Stimulated activated CD8-positive, alpha-beta memory T cell treated with anti-CD3 and anti-CD28 coated beads, Interleukin-7, amount 100 ng/mL, for 24 hours (primary cell): ENCODE data around the gene SLC5A1.
"Not testable (repeated sequence)": the region's sequence is repeated elsewhere in the genome, so short reads cannot be mapped to it uniquely, and the experiment has no call there.

Experiments used
- DNase-seq: peaks from one replicate; pipeline ENCODE4 v3.0.0-alpha.2; 2020; ENCODE audit warnings: low read depth

Gene SLC5A1

DNA sequence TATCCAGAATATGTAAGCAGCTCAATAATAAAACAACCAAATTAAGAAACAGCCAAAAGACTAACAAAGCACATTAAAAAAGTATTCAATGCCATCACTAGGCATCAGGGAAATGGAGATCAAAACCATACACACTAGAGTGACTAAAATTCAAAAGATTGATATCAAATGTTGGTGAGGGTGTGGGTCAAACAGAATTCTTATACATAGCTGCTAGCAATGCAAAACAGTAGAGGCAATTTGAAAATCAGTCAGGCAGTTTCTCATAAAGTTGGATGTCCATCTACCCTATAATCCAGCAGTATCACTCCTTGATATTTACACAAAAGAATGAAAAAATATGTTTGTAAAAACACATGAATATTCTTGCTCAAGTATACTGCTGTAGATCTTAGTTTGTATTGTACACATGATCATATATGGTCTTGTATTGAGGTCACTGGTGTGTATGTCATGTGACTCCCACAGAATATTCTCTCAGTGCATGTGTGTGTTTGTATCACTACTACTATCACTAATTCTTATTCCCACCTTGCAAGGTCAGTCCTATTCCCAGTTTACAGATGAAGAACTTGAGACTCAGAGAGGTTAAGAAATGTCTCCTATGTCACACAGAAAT is 54.9 kb downstream of the SLC5A1 start:
- no peak for DNase-seq

GRCh38 chr22:32100711-32101110 is 57.6 kb downstream of the SLC5A1 start:
- DNase-seq, result no peak

DNA sequence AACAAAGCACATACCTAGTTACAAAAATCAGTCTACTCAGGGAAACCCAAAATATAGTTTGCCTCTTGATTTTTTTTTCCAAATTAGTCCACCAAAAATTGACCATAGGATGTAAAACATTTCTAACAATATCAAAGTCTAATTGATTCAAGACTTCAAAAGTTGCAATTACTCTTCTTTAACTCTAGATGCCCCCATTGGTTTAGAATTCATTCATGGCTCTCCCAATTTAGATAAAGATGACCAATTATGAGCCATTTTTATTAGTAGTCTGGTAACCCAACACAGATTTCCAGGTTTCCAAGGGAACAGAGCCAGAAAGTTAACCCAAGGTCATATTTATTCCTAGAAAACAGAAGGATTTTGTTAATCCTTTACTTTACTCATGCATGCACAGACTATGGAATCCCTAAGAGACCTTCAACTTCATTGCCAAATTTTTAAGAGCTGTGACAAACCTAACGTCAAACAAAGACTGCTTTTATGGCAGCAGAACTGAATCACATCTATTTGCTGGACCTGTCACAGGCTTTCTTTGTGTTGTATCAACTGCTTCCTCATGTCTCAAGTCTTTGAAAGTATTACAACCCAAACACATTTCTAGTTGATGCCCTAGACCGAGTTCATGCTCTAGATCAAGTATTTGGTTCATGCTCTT is 60.7 kb downstream of the SLC5A1 start:
- DNase-seq, result no peak

GRCh38 chr22:32106930-32107329 is 63.9 kb downstream of the SLC5A1 start:
- DNase-seq, result no peak

DNA sequence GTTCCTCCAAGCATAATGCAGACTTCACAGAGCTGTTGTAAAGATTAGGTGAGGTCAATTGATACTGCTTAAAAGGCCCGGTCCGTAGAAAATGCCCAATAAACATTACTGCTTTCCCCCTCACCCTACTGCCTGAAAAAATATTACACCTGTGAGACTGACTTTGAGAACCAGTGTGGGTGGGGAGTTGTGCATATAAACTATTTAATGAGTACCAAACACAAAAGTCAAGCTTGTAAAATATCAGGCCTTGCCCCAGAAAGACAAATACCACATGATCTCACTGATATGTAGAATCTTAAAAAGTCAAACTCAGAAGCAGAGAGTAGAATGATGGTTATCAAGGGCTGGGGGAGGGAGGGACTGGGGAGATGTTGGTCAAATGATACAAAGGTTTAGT is 69.3 kb downstream of the SLC5A1 start:
- DNase-seq, result no peak

- DNase-seq, result no peak
These were observed 76.6 kb downstream of the SLC5A1 start for GRCh38 chr22:32119568-32120235.

GRCh38 chr22:32120603-32121002 is 77.5 kb downstream of the SLC5A1 start:
- no peak for DNase-seq

- no peak for DNase-seq
These were observed 79.8 kb downstream of the SLC5A1 start for GRCh38 chr22:32122899-32123298.

DNA sequence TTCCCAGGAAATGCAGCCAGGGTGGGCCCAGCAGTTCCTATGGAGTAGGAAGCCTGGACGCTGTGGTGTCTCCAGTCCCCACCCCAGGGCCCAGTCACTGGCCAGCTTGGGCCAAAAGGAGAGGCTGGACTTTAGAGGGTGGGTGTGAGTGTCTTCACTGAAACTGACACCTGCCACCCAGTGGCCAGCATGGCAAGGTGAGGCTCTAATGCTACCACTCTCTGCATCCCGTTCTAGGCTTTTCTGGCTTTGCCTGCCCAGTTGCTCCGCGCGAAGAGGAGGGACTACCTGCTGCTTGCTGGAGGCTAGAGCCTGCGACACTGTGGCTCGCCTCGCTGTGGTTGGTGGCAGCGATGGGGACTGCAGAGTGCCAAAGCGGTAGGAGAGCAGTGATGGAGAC is 80.6 kb downstream of the SLC5A1 start:
- no peak for DNase-seq

DNA sequence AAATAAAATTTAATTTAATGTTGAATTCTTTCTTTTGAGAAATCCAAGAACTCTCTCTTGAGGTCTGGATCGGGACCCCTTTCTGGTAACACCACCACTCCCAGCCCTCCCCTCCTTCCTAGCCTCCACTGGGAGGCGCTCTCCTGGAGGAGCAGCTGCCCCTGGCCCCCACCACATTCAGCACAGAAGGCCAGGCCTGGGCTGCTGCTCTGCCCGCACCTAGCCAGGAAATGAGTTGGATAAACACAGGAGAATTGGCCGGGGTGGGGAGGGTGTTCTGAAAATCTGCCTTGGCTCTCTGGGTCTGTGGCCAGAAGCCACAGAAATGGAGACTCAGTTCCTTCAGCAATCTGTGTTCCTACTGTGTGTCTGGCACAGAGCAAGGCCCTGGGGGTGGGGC is 84.8 kb downstream of the SLC5A1 start:
- no peak for DNase-seq

DNA sequence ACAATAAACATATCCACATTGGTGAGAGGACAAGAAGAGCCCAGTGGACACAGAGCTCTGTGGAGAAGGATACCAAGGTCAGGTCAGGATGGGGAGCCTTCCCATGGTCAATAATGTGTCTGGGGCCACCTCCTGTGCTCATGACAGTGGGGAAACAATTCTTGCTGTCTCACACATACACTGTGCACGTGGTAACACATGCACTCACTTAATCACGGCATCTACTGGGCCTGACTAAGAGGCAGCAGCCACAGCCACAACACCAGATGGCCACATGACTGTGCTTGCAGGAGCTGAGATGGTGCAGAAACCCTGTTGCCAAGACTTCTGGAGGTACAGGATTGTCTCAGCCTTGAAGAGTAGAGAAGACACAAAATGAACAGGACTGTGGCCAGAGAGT is 87.4 kb downstream of the SLC5A1 start:
- no peak for DNase-seq

DNA sequence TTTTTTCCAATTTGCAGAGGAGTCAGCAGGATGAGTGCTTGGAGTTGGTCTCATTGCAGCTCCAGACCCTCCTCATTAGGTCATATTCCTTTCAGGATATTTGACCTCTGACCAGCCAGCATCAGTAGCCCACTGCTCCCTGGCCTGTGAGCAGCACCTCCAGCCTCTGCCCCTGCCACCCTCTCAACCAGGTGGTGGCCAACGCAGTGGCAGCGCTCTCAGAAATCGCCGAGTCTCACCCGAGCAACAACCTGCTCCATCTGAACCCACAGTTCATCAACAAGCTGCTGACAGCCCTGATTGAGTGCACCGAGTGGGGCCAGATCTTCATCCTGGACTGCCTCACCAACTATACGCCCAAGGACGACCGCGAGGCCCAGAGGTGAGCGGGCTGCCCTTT is 89.1 kb downstream of the SLC5A1 start:
- no peak for DNase-seq

DNA sequence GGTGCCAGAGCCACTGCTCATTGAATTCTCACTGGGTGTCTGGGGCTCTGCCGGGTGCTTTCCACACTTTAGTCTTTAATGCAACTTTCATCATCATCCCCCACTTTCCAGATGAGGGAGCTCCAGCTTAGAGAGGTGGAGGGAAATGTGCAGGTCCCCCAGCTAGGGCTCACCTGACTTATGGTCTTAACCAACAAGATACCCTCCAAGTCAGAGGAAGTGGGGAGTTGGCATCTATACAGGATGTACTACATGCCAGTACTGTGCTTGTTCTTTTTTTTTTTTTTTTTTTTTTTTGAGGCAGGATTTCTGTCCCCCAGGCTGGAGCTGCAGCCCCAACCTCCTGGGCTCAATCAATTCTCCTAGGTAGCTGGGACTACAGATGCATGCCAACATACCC is 89.7 kb downstream of the SLC5A1 start:
- no peak for DNase-seq

DNA sequence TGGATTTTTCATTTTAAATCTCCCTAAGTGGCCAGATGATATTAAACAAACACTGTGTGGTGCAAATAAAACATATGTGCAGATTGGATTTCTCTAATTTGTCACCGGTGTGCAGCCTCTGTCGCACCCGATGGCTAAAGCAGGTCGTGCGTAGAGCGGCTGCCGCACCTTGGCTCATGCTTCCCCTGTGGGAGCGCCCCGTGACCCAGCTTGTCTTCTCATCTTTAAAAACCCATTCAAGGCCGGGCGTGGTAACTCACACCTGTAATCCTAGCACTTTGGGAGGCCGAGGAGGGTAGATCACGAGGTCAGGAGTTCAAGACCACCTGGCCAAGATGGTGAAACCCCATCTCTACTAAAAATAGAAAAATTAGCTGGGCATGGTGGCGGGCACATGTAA is 91.7 kb downstream of the SLC5A1 start:
- DNase-seq, result not testable (repeated sequence)

GRCh38 chr22:32135958-32136357 is 92.9 kb downstream of the SLC5A1 start:
- not testable (repeated sequence) for DNase-seq

- not testable (repeated sequence) for DNase-seq
These were observed 93.8 kb downstream of the SLC5A1 start for GRCh38 chr22:32136881-32137280.

- not testable (repeated sequence) for DNase-seq
These were observed 94.8 kb downstream of the SLC5A1 start for GRCh38 chr22:32137731-32138324.

- DNase-seq, result not testable (repeated sequence)
These were observed 95.5 kb downstream of the SLC5A1 start for GRCh38 chr22:32138576-32138975.

DNA sequence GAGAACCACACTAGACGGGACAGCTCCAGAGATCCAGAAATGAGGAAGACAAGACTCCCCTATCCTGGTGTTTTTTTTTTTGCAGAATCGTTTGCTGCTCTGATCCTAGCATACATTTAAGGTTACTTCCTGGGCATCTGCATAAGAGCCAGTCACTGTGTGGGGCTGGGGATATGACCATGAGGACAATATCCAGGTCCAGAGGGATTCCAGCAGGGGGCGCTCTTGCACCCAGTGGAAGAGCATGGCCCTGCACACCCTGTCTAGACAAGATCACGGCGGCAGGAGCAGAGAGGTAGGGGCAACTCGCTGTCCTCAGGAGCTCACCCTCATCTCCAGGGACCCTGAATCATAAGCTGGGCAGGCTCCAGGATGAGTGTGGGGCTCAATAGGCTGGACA is 97.6 kb downstream of the SLC5A1 start:
- DNase-seq, result not testable (repeated sequence)

DNA sequence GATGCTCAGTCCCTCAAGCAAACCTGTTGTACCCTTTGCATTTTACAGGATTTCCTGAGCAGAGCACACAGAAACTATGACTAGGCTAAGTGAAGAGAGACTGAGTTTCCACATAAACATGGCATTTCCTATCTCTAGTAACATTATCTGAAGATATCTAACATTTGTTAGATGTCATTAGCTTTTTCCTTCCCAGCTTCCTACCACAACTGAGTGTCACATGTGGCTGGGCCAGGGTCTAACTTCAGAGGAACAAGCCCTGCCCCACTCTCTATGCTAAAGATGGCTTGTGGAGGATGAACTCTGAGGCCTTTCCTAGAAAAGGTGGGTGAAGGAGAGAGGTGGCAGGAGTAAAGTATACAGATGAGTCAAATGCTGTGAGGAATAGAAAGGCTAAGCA is 99.5 kb downstream of the SLC5A1 start:
- no peak for DNase-seq

DNA sequence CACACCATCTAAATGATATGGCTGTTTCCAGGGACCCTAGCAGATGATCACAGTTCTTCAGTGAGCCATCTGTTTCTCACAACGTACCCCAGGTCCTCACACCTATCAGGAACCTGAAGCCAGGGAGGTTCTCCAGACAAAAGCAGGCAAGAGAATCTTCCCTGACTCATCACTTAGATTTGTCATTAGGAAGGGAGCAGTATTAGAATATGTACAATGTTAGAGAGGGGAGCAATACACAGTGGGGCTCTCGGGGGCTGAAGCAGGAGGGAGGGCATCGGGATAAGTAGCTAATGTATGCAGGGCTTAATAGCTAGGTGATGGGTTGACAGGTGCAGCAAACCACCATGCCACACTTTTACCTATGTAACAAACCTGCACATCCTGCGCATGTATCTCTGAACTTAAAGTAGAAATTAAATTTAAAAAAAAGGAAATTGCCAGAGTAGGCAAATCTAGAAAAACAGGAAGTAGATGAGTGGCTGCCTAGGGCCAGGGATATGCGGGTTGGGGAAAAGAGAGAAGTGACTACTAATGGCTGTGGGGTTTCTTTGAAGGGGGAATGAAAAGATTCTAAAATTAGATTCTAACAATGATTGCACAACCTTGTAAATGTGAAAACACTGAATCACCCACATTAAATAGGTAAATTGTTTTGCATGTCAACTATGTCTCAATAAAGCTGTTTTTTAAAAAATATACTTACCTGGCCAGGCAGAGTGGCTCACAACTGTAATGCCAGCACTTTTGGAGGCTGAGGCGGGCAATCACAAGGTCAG is 101.6 kb downstream of the SLC5A1 start:
- no peak for DNase-seq

GRCh38 chr22:32147128-32147527 is 104.1 kb downstream of the SLC5A1 start:
- DNase-seq, result not testable (repeated sequence)
